Chondrocyte (in vitro differentiated cells): ENCODE results near the gene DCP2. TPM values are rescaled to one million over a fixed set of nuclear protein-coding genes. Genes with fewer than 3 reads are reported as not detected.

Source experiments
- DNase-seq: peaks from one replicate; pipeline ENCODE4 v3.0.0; 2021; ENCODE audit warnings: mixed read lengths, low spot score
- H3K27ac Mint-ChIP-seq: one replicate; pipeline ENCODE4 v1.8.0; 2021; ENCODE audit warnings: mild to moderate bottlenecking, moderate library complexity, mixed read lengths; ENCODE audit not compliant: unreplicated experiment
- H3K27me3 Mint-ChIP-seq: 2 replicates; pipeline ENCODE4 v1.8.0; 2021; ENCODE audit warnings: low read depth, mixed read lengths
- H3K36me3 Mint-ChIP-seq: 2 replicates; pipeline ENCODE4 v1.8.0; 2021; ENCODE audit warnings: low read depth, mixed read lengths
- H3K4me1 Mint-ChIP-seq: 2 replicates; pipeline ENCODE4 v1.8.0; 2021; ENCODE audit warnings: low read depth, mild to moderate bottlenecking, mixed read lengths
- H3K4me3 Mint-ChIP-seq: one replicate; pipeline ENCODE4 v1.8.0; 2021; ENCODE audit warnings: mild to moderate bottlenecking, moderate library complexity, mixed read lengths; ENCODE audit not compliant: unreplicated experiment
- H3K9me3 Mint-ChIP-seq: 2 replicates; pipeline ENCODE4 v1.8.0; 2021; ENCODE audit warnings: low read depth, mixed read lengths
- CTCF ChIP-seq: fragments of 200-600 bp; sonication (generic); IDR thresholded peaks from 2 replicates; pipeline ENCODE4 v1.5.0; 2021; ENCODE audit warnings: antibody characterized with exemption, mild to moderate bottlenecking, moderate library complexity
- total RNA-seq: library from RNA; stranded (reverse); gene quantifications from 3 replicates; pipeline ENCODE4 v1.2.1, GENCODE V29; 2021

Gene DCP2
- total RNA-seq, 1 donor from 2014 or later = 40.1 TPM

- Mint-ChIP-seq H3K4me3 (no peak overlapping the region), H3K36me3 (peaks cover 8% of the 10 kb centered on the region), H3K9me3 (no peaks in the 10 kb centered on the region), H3K27me3 (no peaks in the 10 kb centered on the region), H3K4me1 (peaks cover 5% of the 10 kb centered on the region), H3K27ac (no peak overlapping the region)
- TF ChIP-seq CTCF = no peak
- peak; percentile 59 for DNase-seq
Measured at GRCh38 chr5:113067635-113068344, 91.2 kb downstream of the DCP2 start.

GRCh38 chr5:113068559-113068958 is 92.0 kb downstream of the DCP2 start:
- H3K4me1 Mint-ChIP-seq = no peaks in the 10 kb centered on the region
- H3K27ac Mint-ChIP-seq = no peak overlapping the region
- H3K36me3 Mint-ChIP-seq = peaks cover 10% of the 10 kb centered on the region
- no peak for TF ChIP-seq CTCF
- H3K9me3 Mint-ChIP-seq = no peaks in the 10 kb centered on the region
- no peaks in the 10 kb centered on the region for H3K27me3 Mint-ChIP-seq
- no peak overlapping the region for H3K4me3 Mint-ChIP-seq
- DNase-seq = no peak

Other genes starting within 250 kb of the DCP2 start
- 43.9 to 48.7 TPM (median 46.8 TPM) in 3 replicates for gene APC, start 238.9 kb upstream of the DCP2 start, total RNA-seq
- gene SRP19, start 115.5 kb upstream of the DCP2 start, total RNA-seq = 49.2 to 60.9 TPM (median 55.7 TPM) in 3 replicates
- gene REEP5, start 54.6 kb upstream of the DCP2 start, total RNA-seq = 75.6 to 89.6 TPM (median 87.6 TPM) in 3 replicates